ENCODE data around the gene ZFYVE1. TPM values are rescaled to one million over a fixed set of nuclear protein-coding genes. Genes with fewer than 3 reads are reported as not detected.
"Not testable (repeated sequence)": the region's sequence is repeated elsewhere in the genome, so short reads cannot be mapped to it uniquely, and the experiment has no call there.

Gene ZFYVE1
- total RNA-seq, 1 experiment from 2014 or later, result 14.2 TPM

DNA sequence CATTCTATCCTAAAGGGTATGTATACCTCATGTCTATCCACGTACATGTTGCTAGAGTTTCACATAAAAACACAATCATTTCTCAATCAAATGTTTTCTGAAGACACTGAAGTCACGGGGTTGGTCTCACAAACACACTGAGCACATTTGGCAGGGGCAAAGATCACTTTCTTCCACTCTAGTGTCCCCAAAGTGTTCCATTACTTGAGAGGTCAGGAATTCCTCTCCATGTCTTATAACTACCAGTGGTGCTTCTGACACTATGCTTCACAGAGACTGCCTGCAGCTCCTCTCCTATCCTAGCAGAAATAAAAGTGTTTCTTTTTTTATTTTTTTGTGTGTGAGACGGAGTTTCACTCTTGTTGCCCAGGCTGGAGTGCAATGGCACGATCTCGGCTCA, 19.1 kb downstream of the ZFYVE1 start:
- Mint-ChIP-seq H3K27ac (no peak overlapping the region), H3K36me3 (ENCODE audit: insufficient read depth in 1 of 3, low read depth in 3 of 3) (peaks cover 0 to 6% (median 0%) of the 10 kb centered on the region in 3 experiments; a peak in 2 of 7 replicates), H3K4me1 (peaks cover 0 to 3% of the 10 kb centered on the region in 2 experiments; a peak in 1 of 4 replicates), H3K9me3 (no peaks in the 10 kb centered on the region), H3K4me3 (no peak overlapping the region), H3K27me3 (ENCODE audit: low read depth) (no peaks in the 10 kb centered on the region)
- no peak overlapping the region for H2BK120ac ChIP-seq (ENCODE audit: low read depth, low read length, poor library complexity, severe bottlenecking)
- no peak overlapping the region for H2AFZ ChIP-seq (ENCODE audit: low read length)
- H3T11ph ChIP-seq (ENCODE audit: low read length), result no peak overlapping the region
- H2BK12ac ChIP-seq (ENCODE audit: insufficient read length, low read depth, low read length), result no peak overlapping the region
- H2BK20ac ChIP-seq (ENCODE audit: low read depth, low read length, poor library complexity, severe bottlenecking), result no peak overlapping the region
- no peak for DNase-seq
- no peak overlapping the region for H4K91ac ChIP-seq (ENCODE audit: insufficient read length, low read depth, low read length)
- H3K4ac ChIP-seq (ENCODE audit: low read depth, low read length), result no peak overlapping the region
- H3K4me1 ChIP-seq (ENCODE audit: insufficient read depth, low read length), result no peaks in the 10 kb centered on the region; the same call in 1 of the 2 replicates
- TF ChIP-seq, protein P1, sequence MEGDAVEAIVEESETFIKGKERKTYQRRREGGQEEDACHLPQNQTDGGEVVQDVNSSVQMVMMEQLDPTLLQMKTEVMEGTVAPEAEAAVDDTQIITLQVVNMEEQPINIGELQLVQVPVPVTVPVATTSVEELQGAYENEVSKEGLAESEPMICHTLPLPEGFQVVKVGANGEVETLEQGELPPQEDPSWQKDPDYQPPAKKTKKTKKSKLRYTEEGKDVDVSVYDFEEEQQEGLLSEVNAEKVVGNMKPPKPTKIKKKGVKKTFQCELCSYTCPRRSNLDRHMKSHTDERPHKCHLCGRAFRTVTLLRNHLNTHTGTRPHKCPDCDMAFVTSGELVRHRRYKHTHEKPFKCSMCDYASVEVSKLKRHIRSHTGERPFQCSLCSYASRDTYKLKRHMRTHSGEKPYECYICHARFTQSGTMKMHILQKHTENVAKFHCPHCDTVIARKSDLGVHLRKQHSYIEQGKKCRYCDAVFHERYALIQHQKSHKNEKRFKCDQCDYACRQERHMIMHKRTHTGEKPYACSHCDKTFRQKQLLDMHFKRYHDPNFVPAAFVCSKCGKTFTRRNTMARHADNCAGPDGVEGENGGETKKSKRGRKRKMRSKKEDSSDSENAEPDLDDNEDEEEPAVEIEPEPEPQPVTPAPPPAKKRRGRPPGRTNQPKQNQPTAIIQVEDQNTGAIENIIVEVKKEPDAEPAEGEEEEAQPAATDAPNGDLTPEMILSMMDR (conservative IDR thresholded peaks at IDR 0.05), result no peak
- no peaks in the 10 kb centered on the region for H3K79me2 ChIP-seq (ENCODE audit: insufficient read depth, low read length)
- H3K9me3 ChIP-seq (ENCODE audit: control insufficient read depth, low read depth, low read length), result no peaks in the 10 kb centered on the region
- no peak overlapping the region for H3K23ac ChIP-seq (ENCODE audit: insufficient read length, low read depth, low read length)
- no peak overlapping the region for H2BK15ac ChIP-seq (ENCODE audit: low read depth, low read length)
- H2BK5ac ChIP-seq (ENCODE audit: insufficient read length, low read length), result no peak overlapping the region
- no peak overlapping the region for H3K56ac ChIP-seq (ENCODE audit: insufficient read length, low read depth, low read length)
- no peak overlapping the region for H3K9ac ChIP-seq (ENCODE audit: extremely low read depth, insufficient read length, low read length)
- no peak overlapping the region for H2AK5ac ChIP-seq (ENCODE audit: insufficient read length, low read length)
- H3K27ac ChIP-seq (ENCODE audit: insufficient read length, low read depth, low read length), result no peak overlapping the region
- no CpG with 5 or more reads among the region's 5 CpGs for WGBS (ENCODE audit: extremely low coverage, insufficient read length, low lambda C conversion rate)
- H4K8ac ChIP-seq (replicated peaks; ENCODE audit: insufficient read length, low read depth, low read length), result no peak overlapping the region
- no peaks in the 10 kb centered on the region for H3K79me1 ChIP-seq (ENCODE audit: insufficient read depth, low read depth, low read length, poor library complexity, severe bottlenecking)
- no peaks in the 10 kb centered on the region for H3K27me3 ChIP-seq (ENCODE audit: insufficient read depth, low read length)
- H3K14ac ChIP-seq (ENCODE audit: insufficient read depth, low read length), result no peak overlapping the region
- no peak overlapping the region for H3K18ac ChIP-seq (ENCODE audit: insufficient read length, low read depth, low read length)
- H3K23me2 ChIP-seq (ENCODE audit: insufficient read length, low read depth, low read length, poor library complexity, severe bottlenecking), result no peaks in the 10 kb centered on the region
- no peak overlapping the region for H4K5ac ChIP-seq (ENCODE audit: insufficient read length, low read depth, low read length)
- H4K20me1 ChIP-seq (ENCODE audit: control insufficient read depth, insufficient read depth, insufficient read length), result no peaks in the 10 kb centered on the region
- H3K4me2 ChIP-seq (ENCODE audit: insufficient read depth, insufficient read length, low read length), result no peak overlapping the region

DNA sequence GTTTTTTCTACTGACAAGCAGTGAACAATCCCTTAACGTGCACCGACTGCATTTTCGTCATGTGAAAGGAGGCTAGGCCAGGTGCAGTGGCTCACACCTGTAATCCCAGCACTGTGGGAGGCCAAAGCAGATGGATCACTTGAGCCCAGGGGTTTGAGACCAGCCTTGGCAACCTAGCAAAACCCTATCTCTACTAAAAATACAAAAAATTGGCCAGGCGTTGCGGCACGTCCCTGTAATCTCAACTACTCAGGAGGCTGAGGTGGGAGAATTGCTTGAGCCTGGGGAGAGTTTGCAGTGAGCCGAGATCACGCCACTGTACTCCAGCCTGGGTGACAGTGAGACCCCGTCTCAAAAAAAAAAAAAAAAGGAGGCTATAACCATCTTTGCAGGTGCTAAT, 22.3 kb downstream of the ZFYVE1 start:
- H3K27ac Mint-ChIP-seq; H3K9ac ChIP-seq (ENCODE audit: extremely low read depth, insufficient read length, low read length); H3K27me3 ChIP-seq (ENCODE audit: insufficient read depth, low read length); H2BK15ac ChIP-seq (ENCODE audit: low read depth, low read length); H2BK5ac ChIP-seq (ENCODE audit: insufficient read length, low read length); H4K91ac ChIP-seq (ENCODE audit: insufficient read length, low read depth, low read length); DNase-seq; H3K27me3 Mint-ChIP-seq (ENCODE audit: low read depth); H3K79me2 ChIP-seq (ENCODE audit: insufficient read depth, low read length); H2BK12ac ChIP-seq (ENCODE audit: insufficient read length, low read depth, low read length); H3K4me3 Mint-ChIP-seq; H3K36me3 Mint-ChIP-seq (ENCODE audit: insufficient read depth in 1 of 3, low read depth in 3 of 3); H3K23me2 ChIP-seq (ENCODE audit: insufficient read length, low read depth, low read length, poor library complexity, severe bottlenecking); H4K20me1 ChIP-seq (ENCODE audit: control insufficient read depth, insufficient read depth, insufficient read length); H3K4ac ChIP-seq (ENCODE audit: low read depth, low read length); H2BK120ac ChIP-seq (ENCODE audit: low read depth, low read length, poor library complexity, severe bottlenecking); H3K56ac ChIP-seq (ENCODE audit: insufficient read length, low read depth, low read length); H3K4me1 ChIP-seq (ENCODE audit: insufficient read depth, low read length); H2AFZ ChIP-seq (ENCODE audit: low read length); H3K18ac ChIP-seq (ENCODE audit: insufficient read length, low read depth, low read length); H4K5ac ChIP-seq (ENCODE audit: insufficient read length, low read depth, low read length); H3T11ph ChIP-seq (ENCODE audit: low read length); H4K8ac ChIP-seq (replicated peaks; ENCODE audit: insufficient read length, low read depth, low read length); H3K27ac ChIP-seq (ENCODE audit: insufficient read length, low read depth, low read length); H3K9me3 ChIP-seq (ENCODE audit: control insufficient read depth, low read depth, low read length); H2BK20ac ChIP-seq (ENCODE audit: low read depth, low read length, poor library complexity, severe bottlenecking); H3K79me1 ChIP-seq (ENCODE audit: insufficient read depth, low read depth, low read length, poor library complexity, severe bottlenecking); H2AK5ac ChIP-seq (ENCODE audit: insufficient read length, low read length); H3K9me3 Mint-ChIP-seq; H3K4me2 ChIP-seq (ENCODE audit: insufficient read depth, insufficient read length, low read length); H3K23ac ChIP-seq (ENCODE audit: insufficient read length, low read depth, low read length); H3K14ac ChIP-seq (ENCODE audit: insufficient read depth, low read length): not testable (repeated sequence)
- no CpG with 5 or more reads among the region's 9 CpGs for WGBS (ENCODE audit: extremely low coverage, insufficient read length, low lambda C conversion rate)
- H3K4me1 Mint-ChIP-seq, result peaks cover 12 to 15% of the 10 kb centered on the region in 2 experiments
